Sigmoid colon (tissue), 7 donors: Measurements from ENCODE around the gene PLA2G4D. TPM values are rescaled to one million over a fixed set of nuclear protein-coding genes. Genes with fewer than 3 reads are reported as not detected.

Experiments
- DNase-seq: peaks from one replicate; pipeline ENCODE4 v3.0.0-alpha.2; 2019
- H3K27ac ChIP-seq, 4 donors: fragments of 200-600 bp; sonication (generic); one replicate each; pipeline ENCODE4 v1.5.1; 2016 to 2019; ENCODE audit warnings: mild to moderate bottlenecking in 1 of 4
- H3K27me3 ChIP-seq, 3 donors: fragments of 200-600 bp; sonication (generic); one replicate each; pipeline ENCODE4 v1.5.1; 2019; ENCODE audit warnings: mild to moderate bottlenecking in 1 of 3
- H3K36me3 ChIP-seq, 4 donors: fragments of 200-600 bp; sonication (generic); one replicate each; pipeline ENCODE4 v1.5.1; 2016 to 2019
- H3K4me1 ChIP-seq, 4 donors: fragments of 200-600 bp; sonication (generic); one replicate each; pipeline ENCODE4 v1.5.1; 2017 to 2019
- H3K4me3 ChIP-seq, 4 donors: fragments of 200-600 bp; sonication (generic); one replicate each; pipeline ENCODE4 v1.5.1; 2017 to 2019; ENCODE audit warnings: mild to moderate bottlenecking in 2 of 4, moderate library complexity in 1 of 4
- H3K9me3 ChIP-seq, 4 donors: fragments of 200-600 bp in 3 of 4; sonication (generic) in 3 of 4; one replicate each; pipeline versions ENCODE4 v1.5.1 to v1.6.1; 2013 to 2019
- CTCF ChIP-seq, 4 experiments: fragments of 450-650 bp in 3 of 4; fragments of 200-600 bp in 1 of 4; IDR thresholded peaks; one replicate each; pipeline ENCODE4 v1.5.1; 2016 to 2019; ENCODE audit warnings: antibody characterized with exemption in 4 of 4, mild to moderate bottlenecking in 3 of 4, moderate library complexity in 2 of 4
- EP300 ChIP-seq, 4 donors: sonication (generic); formaldehyde crosslinking; IDR thresholded peaks; one replicate each; pipeline ENCODE4 v1.6.1; 2017; ENCODE audit warnings: antibody characterized with exemption in 4 of 4
- POLR2A ChIP-seq, 2 donors: fragments of 450-650 bp; IDR thresholded peaks; one replicate each; pipeline ENCODE4 v1.6.1; 2016; ENCODE audit warnings: antibody characterized with exemption in 2 of 2, mild to moderate bottlenecking in 2 of 2, moderate library complexity in 2 of 2
- POLR2AphosphoS5 ChIP-seq, 4 donors: sonication (generic); formaldehyde crosslinking; IDR thresholded peaks; one replicate each; pipeline ENCODE4 v1.6.1; 2017; ENCODE audit warnings: antibody characterized with exemption in 4 of 4
- WGBS, 2 donors: extraction: QIAGEN DNeasy Blood & Tissue Kit; methylation state at CpG; one replicate each; pipeline ENCODE4 v1.1.7; 2013; 5-methylcytosine and 5-hydroxymethylcytosine counted together
- intact Hi-C: fragments of 100-400 bp; cut with DNase I; formaldehyde crosslinking; loops from one replicate; pipeline ENCODE4 v1.15.1; 2023
- polyA plus RNA-seq, 3 donors: library from polyadenylated mRNA; stranded (reverse); fragments of 200-250 nt; gene quantifications; one replicate each; pipeline ENCODE4 v1.2.3, GENCODE V29; 2013
- total RNA-seq, 4 donors: library from RNA; depleted of rRNA; stranded (reverse); fragments of >200 nt; gene quantifications; one replicate each; pipeline ENCODE4 v1.1.0, GENCODE V29; 2016
- donor health status: healthy with polysubstance abuse.
- donor health status: Bipolar disorder and iron deficiency.
- donor health status: healthy.

The PLA2G4D gene
- total and polyA plus RNA-seq, 7 donors = under 0.01 to 0.31 (median 0.28) TPM; not detected in 4

GRCh38 chr15:42018306-42019224 lies 75.8 kb downstream of the PLA2G4D start:
- intact Hi-C loops = no loop called here
- Histone ChIP-seq H3K4me3 (no peak overlapping the region), H3K9me3 (no peaks in the 10 kb centered on the region), H3K36me3 (no peaks in the 10 kb centered on the region), H3K27me3 (no peaks in the 10 kb centered on the region), H3K4me1 (no peaks in the 10 kb centered on the region), H3K27ac (no peak overlapping the region)
- peak; percentile 60 for DNase-seq
- WGBS, 2 donors = 62 to 70% methylated on average over 6 of the region's 6 CpGs
- TF ChIP-seq CTCF (IDR thresholded peaks at IDR 0.05) (no peak), POLR2A (IDR thresholded peaks at IDR 0.05) (no peak), POLR2AphosphoS5 (IDR thresholded peaks at IDR 0.05) (no peak), EP300 (IDR thresholded peaks at IDR 0.05) (no peak)

Other genes with a start within 250 kb of the PLA2G4D start
- gene SPTBN5, start 200.5 kb downstream of the PLA2G4D start, total RNA-seq = 1 to 10 TPM in 1 of 4 donors, under 1 TPM in 3; under 0.01 to 1.7 (median 0.26) TPM
- gene SPTBN5, start 200.5 kb downstream of the PLA2G4D start, polyA plus RNA-seq = 1 to 10 TPM in 1 of 3 donors, under 1 TPM in 2; 0.60 to 2.3 (median 0.92) TPM
- gene EHD4, start 122.0 kb downstream of the PLA2G4D start, total RNA-seq = 10 to 100 TPM in 3 of 4 donors, 1 to 10 TPM in 1; 8.9 to 13.0 (median 11.3) TPM
- gene EHD4, start 122.0 kb downstream of the PLA2G4D start, polyA plus RNA-seq = 10 to 100 TPM; 16.8 to 37.0 (median 30.5) TPM
- gene PLA2G4E, start 73.5 kb downstream of the PLA2G4D start, total RNA-seq = not detected
- under 1 TPM in 1 of 3 donors, not detected in 2; 0.13 TPM for gene PLA2G4E, start 73.5 kb downstream of the PLA2G4D start, polyA plus RNA-seq
- gene PLA2G4F, start 62.1 kb upstream of the PLA2G4D start, total RNA-seq = under 1 TPM in 2 of 4 donors, not detected in 2; under 0.01 to 0.71 TPM
- 10 to 100 TPM in 2 of 3 donors, 1 to 10 TPM in 1; 7.2 to 28.8 (median 12.9) TPM for gene PLA2G4F, start 62.1 kb upstream of the PLA2G4D start, polyA plus RNA-seq
- 100 to 1,000 TPM in 1 of 4 donors, 10 to 100 TPM in 3; 70.3 to 186 (median 78.6) TPM for gene VPS39, start 113.7 kb upstream of the PLA2G4D start, total RNA-seq
- gene VPS39, start 113.7 kb upstream of the PLA2G4D start, polyA plus RNA-seq = 10 to 100 TPM; 16.2 to 44.0 (median 22.0) TPM
- gene GANC, start 178.6 kb upstream of the PLA2G4D start, total RNA-seq = 10 to 100 TPM; 18.9 to 34.1 (median 22.9) TPM
- 10 to 100 TPM in 2 of 3 donors, 1 to 10 TPM in 1; 9.0 to 19.9 (median 16.8) TPM for gene GANC, start 178.6 kb upstream of the PLA2G4D start, polyA plus RNA-seq
- gene TMEM87A, start 178.9 kb upstream of the PLA2G4D start, total RNA-seq = 10 to 100 TPM; 32.7 to 45.3 (median 42.6) TPM
- 10 to 100 TPM in 2 of 3 donors, 1 to 10 TPM in 1; 9.6 to 44.7 (median 18.3) TPM for gene TMEM87A, start 178.9 kb upstream of the PLA2G4D start, polyA plus RNA-seq